ENCODE results near the gene ASB11.
"Not testable (repeated sequence)": the region's sequence is repeated elsewhere in the genome, so short reads cannot be mapped to it uniquely, and the experiment has no call there.

Gene ASB11

DNA sequence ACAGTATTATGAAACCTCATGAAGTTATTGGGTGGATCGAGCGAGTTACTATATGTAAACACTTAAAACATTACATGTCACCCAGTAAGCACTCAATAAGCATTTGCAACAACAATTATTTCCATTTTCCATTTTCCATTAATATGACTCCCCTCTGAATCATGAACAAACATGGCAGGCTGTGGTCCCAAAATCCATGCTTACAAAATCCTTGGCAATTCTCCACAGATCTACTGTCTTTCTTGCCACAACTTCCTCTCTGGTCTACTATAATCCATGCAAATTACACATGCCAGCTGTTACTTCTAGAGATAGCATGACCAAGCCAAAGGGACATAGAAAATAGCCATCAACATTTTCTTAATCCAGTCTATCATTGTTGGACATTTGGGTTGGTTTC is 22.0 kb downstream of the ASB11 start:
- Mint-ChIP-seq H3K27me3 (ENCODE audit: low read depth) (no peaks in the 10 kb centered on the region), H3K36me3 (ENCODE audit: low read depth) (no peaks in the 10 kb centered on the region), H3K4me3 (no peak overlapping the region), H3K4me1 (no peaks in the 10 kb centered on the region), H3K9me3 (no peaks in the 10 kb centered on the region), H3K27ac (no peak overlapping the region)
- TF ChIP-seq, protein P1, sequence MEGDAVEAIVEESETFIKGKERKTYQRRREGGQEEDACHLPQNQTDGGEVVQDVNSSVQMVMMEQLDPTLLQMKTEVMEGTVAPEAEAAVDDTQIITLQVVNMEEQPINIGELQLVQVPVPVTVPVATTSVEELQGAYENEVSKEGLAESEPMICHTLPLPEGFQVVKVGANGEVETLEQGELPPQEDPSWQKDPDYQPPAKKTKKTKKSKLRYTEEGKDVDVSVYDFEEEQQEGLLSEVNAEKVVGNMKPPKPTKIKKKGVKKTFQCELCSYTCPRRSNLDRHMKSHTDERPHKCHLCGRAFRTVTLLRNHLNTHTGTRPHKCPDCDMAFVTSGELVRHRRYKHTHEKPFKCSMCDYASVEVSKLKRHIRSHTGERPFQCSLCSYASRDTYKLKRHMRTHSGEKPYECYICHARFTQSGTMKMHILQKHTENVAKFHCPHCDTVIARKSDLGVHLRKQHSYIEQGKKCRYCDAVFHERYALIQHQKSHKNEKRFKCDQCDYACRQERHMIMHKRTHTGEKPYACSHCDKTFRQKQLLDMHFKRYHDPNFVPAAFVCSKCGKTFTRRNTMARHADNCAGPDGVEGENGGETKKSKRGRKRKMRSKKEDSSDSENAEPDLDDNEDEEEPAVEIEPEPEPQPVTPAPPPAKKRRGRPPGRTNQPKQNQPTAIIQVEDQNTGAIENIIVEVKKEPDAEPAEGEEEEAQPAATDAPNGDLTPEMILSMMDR (IDR thresholded peaks at IDR 0.05; ENCODE audit: unreplicated experiment in 3 of 3): no peak

DNA sequence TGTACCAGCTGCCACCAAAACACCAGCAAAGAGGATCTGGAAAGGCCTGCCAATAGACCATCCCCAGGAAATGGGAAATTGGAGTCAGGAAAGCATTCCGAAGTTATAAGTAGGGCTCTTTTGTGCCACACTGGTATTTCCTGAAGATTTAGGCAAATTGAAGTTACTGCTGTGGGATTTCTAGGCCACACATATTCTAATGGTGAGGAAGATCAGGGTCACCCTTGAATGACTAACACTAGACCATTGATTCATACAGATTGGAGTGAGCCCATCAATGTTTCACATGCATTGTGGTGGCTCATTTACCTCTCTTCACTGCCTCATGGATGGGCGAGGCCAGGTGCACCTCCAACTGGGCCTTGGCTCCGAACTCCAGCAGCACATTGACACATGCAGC is 22.6 kb downstream of the ASB11 start:
- no peaks in the 10 kb centered on the region for H3K27me3 Mint-ChIP-seq (ENCODE audit: low read depth)
- TF ChIP-seq, protein P1 (IDR thresholded peaks at IDR 0.05; ENCODE audit: unreplicated experiment in 3 of 3): no peak

DNA sequence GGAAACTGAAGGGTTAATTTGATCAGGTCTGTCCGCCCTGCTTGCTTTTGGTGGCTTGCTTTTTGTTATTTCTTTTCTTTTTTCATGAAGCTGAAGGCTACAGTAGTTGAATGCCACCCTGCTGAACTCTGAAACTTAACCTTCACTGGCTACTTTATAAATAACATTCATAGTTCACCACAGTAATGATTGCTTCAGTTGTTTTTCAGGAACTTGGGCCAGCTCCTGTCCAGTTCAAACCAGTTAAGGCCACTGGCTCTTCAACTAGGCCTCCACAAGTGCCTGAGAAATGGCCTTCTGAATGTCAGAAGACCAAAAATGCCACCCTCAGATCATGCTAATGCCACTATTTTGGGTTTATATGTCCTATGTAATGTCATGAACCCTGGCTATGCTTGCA is 37.8 kb downstream of the ASB11 start:
- H3K4me3 Mint-ChIP-seq: no peak overlapping the region
- TF ChIP-seq, protein P1 (IDR thresholded peaks at IDR 0.05; ENCODE audit: unreplicated experiment in 3 of 3): no peak
- H3K9me3 Mint-ChIP-seq: peaks cover 6% of the 10 kb centered on the region
- H3K27ac Mint-ChIP-seq: peak overlapping the region in 1 of 3 experiments; percentile 16
- H3K27me3 Mint-ChIP-seq (ENCODE audit: low read depth): no peaks in the 10 kb centered on the region
- no peaks in the 10 kb centered on the region for H3K4me1 Mint-ChIP-seq
- no peaks in the 10 kb centered on the region for H3K36me3 Mint-ChIP-seq (ENCODE audit: low read depth)

More for the DNA sequence above, 22.6 kb downstream of the ASB11 start:
- Mint-ChIP-seq H3K36me3 (ENCODE audit: low read depth) (no peaks in the 10 kb centered on the region), H3K9me3 (no peaks in the 10 kb centered on the region), H3K4me1 (no peaks in the 10 kb centered on the region), H3K27ac (no peak overlapping the region), H3K4me3 (no peak overlapping the region)

DNA sequence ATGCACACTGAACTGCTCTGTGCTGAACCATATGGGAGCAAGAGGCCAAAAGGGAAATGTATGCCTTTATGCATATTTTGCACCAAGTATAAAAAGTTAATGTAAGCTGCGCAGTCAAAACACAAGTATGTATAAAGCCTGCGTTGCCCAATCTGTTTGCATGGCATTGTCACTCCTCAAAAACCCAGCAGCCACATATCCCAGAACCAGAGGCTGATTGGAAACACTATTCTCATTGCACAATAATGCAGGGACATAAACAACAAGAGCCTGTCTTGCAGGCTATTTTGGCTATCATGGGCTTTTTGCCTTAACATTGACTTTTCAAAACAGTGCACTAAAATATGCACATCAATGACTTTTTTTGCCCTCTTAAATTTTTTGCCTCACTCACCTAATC is 40.5 kb downstream of the ASB11 start:
- H3K9me3 Mint-ChIP-seq: no peaks in the 10 kb centered on the region
- no peak overlapping the region for H3K4me3 Mint-ChIP-seq
- TF ChIP-seq, protein P1 (IDR thresholded peaks at IDR 0.05; ENCODE audit: unreplicated experiment in 3 of 3): no peak
- H3K27ac Mint-ChIP-seq: no peak overlapping the region
- peaks cover 6% of the 10 kb centered on the region for H3K4me1 Mint-ChIP-seq
- no peaks in the 10 kb centered on the region for H3K27me3 Mint-ChIP-seq (ENCODE audit: low read depth)
- no peaks in the 10 kb centered on the region for H3K36me3 Mint-ChIP-seq (ENCODE audit: low read depth)

DNA sequence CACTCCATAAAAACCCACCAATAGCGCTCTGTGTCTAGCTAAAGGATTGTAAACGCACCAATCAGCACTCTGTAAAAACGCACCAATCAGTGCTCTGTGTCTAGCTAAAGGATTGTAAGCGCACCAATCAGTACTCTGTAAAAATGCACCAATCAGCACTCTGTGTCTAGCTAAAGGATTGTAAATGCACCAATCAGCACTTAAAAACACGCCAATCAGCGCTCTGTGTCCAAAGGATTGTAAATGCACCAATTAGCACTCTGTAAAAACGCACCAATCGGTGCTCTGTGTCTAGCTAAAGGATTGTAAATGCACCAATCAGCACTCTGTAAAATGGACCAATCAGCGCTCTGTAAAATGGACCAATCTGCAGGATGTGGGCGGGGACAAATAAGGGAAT is 42.2 kb downstream of the ASB11 start:
- not testable (repeated sequence) for H3K27me3 Mint-ChIP-seq (ENCODE audit: low read depth); H3K36me3 Mint-ChIP-seq (ENCODE audit: low read depth); H3K27ac Mint-ChIP-seq; H3K9me3 Mint-ChIP-seq; H3K4me3 Mint-ChIP-seq
- H3K4me1 Mint-ChIP-seq: peaks cover 11% of the 10 kb centered on the region

DNA sequence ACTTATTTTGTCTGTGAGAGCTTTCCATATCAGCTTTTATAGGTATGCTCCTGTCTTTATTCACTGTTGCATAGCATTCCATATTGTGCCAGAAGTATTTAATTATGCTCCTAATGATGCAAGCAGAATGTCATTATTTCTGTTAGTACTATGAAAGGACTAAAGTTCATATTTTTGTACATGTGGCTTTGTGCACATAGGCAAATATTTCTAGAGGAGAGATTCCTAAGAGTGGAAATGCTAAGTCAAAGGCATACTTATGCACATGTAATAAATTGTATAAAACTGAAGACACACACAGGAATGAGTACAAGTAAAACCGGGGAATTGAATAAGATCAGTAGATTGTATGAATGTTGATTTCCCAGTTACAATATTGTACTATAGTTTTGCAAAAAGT is 43.7 kb downstream of the ASB11 start:
- Mint-ChIP-seq H3K4me3 (no peak overlapping the region), H3K9me3 (no peaks in the 10 kb centered on the region), H3K27me3 (ENCODE audit: low read depth) (no peaks in the 10 kb centered on the region), H3K4me1 (peaks cover 11% of the 10 kb centered on the region), H3K27ac (peak overlapping the region in 2 of 3 experiments; percentile 4 to 22), H3K36me3 (ENCODE audit: low read depth) (no peaks in the 10 kb centered on the region)
- TF ChIP-seq, protein P1 (IDR thresholded peaks at IDR 0.05; ENCODE audit: unreplicated experiment in 3 of 3): no peak

Data from nephron (organoid).